ENCODE results near the gene CYREN. TPM values are rescaled to one million over a fixed set of nuclear protein-coding genes. Genes with fewer than 3 reads are reported as not detected.
A peak's percentile ranks its signal among the peaks of the same experiment; 100 is the strongest.

Gene CYREN
- total and polyA plus RNA-seq, 9 of the 15 experiments (the other 6 are each of a cell fraction or from before 2014, with no cell fraction given) = 13.9 to 108 (median 88.8) TPM

- TF ChIP-seq PYGO2 (tag; IDR thresholded peaks at IDR 0.05) = no peak
- TF ChIP-seq ILK (tag; IDR thresholded peaks at IDR 0.05; ENCODE audit: borderline replicate concordance, low read depth) = no peak
- no peak for TF ChIP-seq ZNF740 (CRISPR knock-in tag; IDR thresholded peaks at IDR 0.05)
- TF ChIP-seq ZNF740 (tag; IDR thresholded peaks at IDR 0.05) = no peak
- TF ChIP-seq ZNF395 (CRISPR knock-in tag; IDR thresholded peaks at IDR 0.05) = peak; percentile 60; the same call in 1 of the 2 replicates
- TF ChIP-seq ZNF146 (CRISPR knock-in tag; IDR thresholded peaks at IDR 0.05; ENCODE audit: unreplicated experiment) = no peak
- TF ChIP-seq HDAC8 (tag; IDR thresholded peaks at IDR 0.05) = no peak
- TF ChIP-seq ETV1 (tag; conservative IDR thresholded peaks at IDR 0.05; ENCODE audit: low read depth) = no peak
- TF ChIP-seq IFI16 (CRISPR knock-in tag; IDR thresholded peaks at IDR 0.05) = no peak
- TF ChIP-seq CLOCK (CRISPR knock-in tag; IDR thresholded peaks at IDR 0.05; ENCODE audit: borderline replicate concordance) = no peak
- no peak; a peak in 1 of 4 replicates for TF ChIP-seq SIN3A (IDR thresholded peaks at IDR 0.05; ENCODE audit: borderline replicate concordance in 2 of 2, control insufficient read depth in 1 of 2, low read depth in 2 of 2, low read length in 2 of 2)
- no peak for TF ChIP-seq MLX (CRISPR knock-in tag; conservative IDR thresholded peaks at IDR 0.05)
- no peak for TF ChIP-seq MIER1 (IDR thresholded peaks at IDR 0.05; ENCODE audit: low read depth)
- no peak for TF ChIP-seq GTF2A2 (tag; IDR thresholded peaks at IDR 0.05)
- TF ChIP-seq SIN3B (IDR thresholded peaks at IDR 0.05; ENCODE audit: low read depth) = no peak
- TF ChIP-seq ZNF57 (CRISPR knock-in tag; IDR thresholded peaks at IDR 0.05) = no peak
- TF ChIP-seq TRIM24 (IDR thresholded peaks at IDR 0.05) = no peak; a peak in 1 of 4 replicates
- TF ChIP-seq THAP12 (CRISPR knock-in tag; IDR thresholded peaks at IDR 0.05) = no peak
- no peak for TF ChIP-seq ZNF668 (CRISPR knock-in tag; IDR thresholded peaks at IDR 0.05)
These were observed 22.4 kb downstream of the CYREN start, which contains the start of gene TMEM140 (continued) for GRCh38 chr7:135147899-135148721.
